WTC11 (cell line): Measurements from ENCODE around the gene FCER1A.

Source experiments
- GABPB1 ChIP-seq: sonication (generic); formaldehyde crosslinking; IDR thresholded peaks from 2 replicates; pipeline ENCODE4 v1.8.1; 2023; ENCODE audit warnings: mild to moderate bottlenecking, missing genetic modification reagents
- ZNF138 ChIP-seq: sonication (generic); formaldehyde crosslinking; conservative IDR thresholded peaks from 2 replicates; pipeline ENCODE4 v1.8.1; 2022; ENCODE audit warnings: mild to moderate bottlenecking, moderate library complexity, missing genetic modification reagents
- ZNF423 ChIP-seq: fragments of 250-450 bp; sonication (Bioruptor Pico); IDR thresholded peaks from 2 replicates; pipeline ENCODE4 v2.1.2; 2022; ENCODE audit warnings: mild to moderate bottlenecking, moderate library complexity
- TF ChIP-seq, protein P1 (sequence below): sonication (generic); formaldehyde crosslinking; IDR thresholded peaks from 2 replicates; pipeline ENCODE4 v1.8.1; 2022; ENCODE audit warnings: low read depth, missing genetic modification reagents, borderline replicate concordance
- TF ChIP-seq, protein P2 (sequence below): fragments of 200-600 bp; IDR thresholded peaks from 2 replicates; pipeline ENCODE4 v1.8.0; 2022; ENCODE audit warnings: antibody characterized with exemption
- TF ChIP-seq, protein P3 (sequence below): sonication (generic); formaldehyde crosslinking; IDR thresholded peaks from 2 replicates; pipeline ENCODE4 v1.8.1; 2023; ENCODE audit warnings: mild to moderate bottlenecking, missing genetic modification reagents, moderate library complexity
- TF ChIP-seq, protein P4 (sequence below): sonication (generic); formaldehyde crosslinking; IDR thresholded peaks from 2 replicates; pipeline ENCODE4 v1.8.0; 2022; ENCODE audit warnings: mild to moderate bottlenecking, missing genetic modification reagents

DNA sequence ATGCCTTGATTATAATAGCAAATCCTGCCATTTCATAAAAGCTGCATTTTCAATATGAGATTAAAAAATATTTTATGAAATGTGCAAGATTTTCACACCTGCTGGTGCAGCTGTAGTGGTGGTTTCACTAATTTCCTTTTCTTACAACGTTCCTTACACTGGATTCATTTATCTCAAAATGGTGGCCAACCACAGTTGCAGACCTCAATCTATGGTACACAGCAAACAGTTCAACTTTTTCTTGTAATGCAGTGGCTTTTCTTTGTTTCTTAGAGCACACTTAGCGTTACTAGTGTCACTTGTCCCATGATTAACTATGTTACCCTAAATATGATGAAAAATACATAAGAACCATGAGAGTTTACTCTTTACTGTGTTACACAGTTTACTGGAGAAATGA, 32.7 kb downstream of the FCER1A start:
- TF ChIP-seq ZNF138 (CRISPR knock-in tag) (no peak), ZNF423 (CRISPR knock-in tag) (no peak), GABPB1 (CRISPR knock-in tag) (no peak)
- TF ChIP-seq, protein P1, sequence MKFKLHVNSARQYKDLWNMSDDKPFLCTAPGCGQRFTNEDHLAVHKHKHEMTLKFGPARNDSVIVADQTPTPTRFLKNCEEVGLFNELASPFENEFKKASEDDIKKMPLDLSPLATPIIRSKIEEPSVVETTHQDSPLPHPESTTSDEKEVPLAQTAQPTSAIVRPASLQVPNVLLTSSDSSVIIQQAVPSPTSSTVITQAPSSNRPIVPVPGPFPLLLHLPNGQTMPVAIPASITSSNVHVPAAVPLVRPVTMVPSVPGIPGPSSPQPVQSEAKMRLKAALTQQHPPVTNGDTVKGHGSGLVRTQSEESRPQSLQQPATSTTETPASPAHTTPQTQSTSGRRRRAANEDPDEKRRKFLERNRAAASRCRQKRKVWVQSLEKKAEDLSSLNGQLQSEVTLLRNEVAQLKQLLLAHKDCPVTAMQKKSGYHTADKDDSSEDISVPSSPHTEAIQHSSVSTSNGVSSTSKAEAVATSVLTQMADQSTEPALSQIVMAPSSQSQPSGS (CRISPR knock-in tag) = no peak
- TF ChIP-seq, protein P2, sequence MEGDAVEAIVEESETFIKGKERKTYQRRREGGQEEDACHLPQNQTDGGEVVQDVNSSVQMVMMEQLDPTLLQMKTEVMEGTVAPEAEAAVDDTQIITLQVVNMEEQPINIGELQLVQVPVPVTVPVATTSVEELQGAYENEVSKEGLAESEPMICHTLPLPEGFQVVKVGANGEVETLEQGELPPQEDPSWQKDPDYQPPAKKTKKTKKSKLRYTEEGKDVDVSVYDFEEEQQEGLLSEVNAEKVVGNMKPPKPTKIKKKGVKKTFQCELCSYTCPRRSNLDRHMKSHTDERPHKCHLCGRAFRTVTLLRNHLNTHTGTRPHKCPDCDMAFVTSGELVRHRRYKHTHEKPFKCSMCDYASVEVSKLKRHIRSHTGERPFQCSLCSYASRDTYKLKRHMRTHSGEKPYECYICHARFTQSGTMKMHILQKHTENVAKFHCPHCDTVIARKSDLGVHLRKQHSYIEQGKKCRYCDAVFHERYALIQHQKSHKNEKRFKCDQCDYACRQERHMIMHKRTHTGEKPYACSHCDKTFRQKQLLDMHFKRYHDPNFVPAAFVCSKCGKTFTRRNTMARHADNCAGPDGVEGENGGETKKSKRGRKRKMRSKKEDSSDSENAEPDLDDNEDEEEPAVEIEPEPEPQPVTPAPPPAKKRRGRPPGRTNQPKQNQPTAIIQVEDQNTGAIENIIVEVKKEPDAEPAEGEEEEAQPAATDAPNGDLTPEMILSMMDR = no peak
- TF ChIP-seq, protein P3, sequence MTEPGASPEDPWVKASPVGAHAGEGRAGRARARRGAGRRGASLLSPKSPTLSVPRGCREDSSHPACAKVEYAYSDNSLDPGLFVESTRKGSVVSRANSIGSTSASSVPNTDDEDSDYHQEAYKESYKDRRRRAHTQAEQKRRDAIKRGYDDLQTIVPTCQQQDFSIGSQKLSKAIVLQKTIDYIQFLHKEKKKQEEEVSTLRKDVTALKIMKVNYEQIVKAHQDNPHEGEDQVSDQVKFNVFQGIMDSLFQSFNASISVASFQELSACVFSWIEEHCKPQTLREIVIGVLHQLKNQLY (CRISPR knock-in tag) = no peak
- TF ChIP-seq, protein P4, sequence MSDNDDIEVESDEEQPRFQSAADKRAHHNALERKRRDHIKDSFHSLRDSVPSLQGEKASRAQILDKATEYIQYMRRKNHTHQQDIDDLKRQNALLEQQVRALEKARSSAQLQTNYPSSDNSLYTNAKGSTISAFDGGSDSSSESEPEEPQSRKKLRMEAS (CRISPR knock-in tag) = no peak
